HG02870 (cell line): ENCODE data around the gene TUBB1.

Experiments used
- ATAC-seq: cut with Tn5 transposase; IDR thresholded peaks from one replicate; pipeline ENCODE4 v1.9.1; 2021; ENCODE audit warnings: mild to moderate bottlenecking, moderate library complexity; ENCODE audit not compliant: unreplicated experiment

Gene TUBB1

GRCh38 chr20:58988565-58988882 lies 30.7 kb upstream of the TUBB1 start:
- no peak for ATAC-seq

DNA sequence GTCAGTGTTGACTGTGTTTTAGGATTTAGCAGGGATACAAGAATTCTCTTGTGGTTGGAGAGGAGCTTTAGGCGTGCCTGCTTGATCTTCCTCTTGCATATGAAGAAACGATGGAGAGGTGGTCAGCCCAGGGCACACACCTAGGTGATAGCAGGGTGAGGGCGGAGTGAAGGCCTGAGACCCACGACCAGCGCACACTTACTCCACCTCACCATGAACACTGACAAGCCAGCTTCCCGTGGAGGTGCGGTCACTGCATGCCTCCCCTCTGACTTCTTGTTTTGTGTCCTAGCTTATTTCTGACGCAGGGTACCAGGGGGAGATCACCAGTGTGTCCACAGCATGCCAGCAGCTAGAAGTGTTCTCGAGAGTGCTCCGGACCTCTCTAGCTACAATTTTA lies 30.0 kb upstream of the TUBB1 start:
- no peak for ATAC-seq

GRCh38 chr20:58990651-58991445 lies 28.4 kb upstream of the TUBB1 start:
- no peak for ATAC-seq

DNA sequence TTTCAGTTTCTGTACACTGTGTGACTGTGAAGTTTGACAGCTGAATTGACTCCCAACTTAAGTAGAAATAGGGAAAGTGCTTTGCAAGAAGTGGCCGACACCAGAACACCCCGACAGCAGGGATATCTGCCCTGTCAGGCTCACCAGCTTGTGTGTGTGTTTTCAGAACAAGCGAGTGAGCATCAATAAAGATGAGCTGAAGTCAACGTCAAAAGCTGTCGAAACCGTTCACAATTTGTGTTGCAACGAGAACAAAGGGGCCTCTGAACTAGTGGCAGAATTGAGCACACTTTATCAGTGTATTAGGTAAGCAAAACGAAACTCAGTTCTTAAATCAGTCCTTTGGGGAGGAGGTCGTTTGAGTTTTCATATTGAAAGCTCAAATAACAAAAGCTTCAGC lies 27.5 kb upstream of the TUBB1 start:
- ATAC-seq, result no peak

DNA sequence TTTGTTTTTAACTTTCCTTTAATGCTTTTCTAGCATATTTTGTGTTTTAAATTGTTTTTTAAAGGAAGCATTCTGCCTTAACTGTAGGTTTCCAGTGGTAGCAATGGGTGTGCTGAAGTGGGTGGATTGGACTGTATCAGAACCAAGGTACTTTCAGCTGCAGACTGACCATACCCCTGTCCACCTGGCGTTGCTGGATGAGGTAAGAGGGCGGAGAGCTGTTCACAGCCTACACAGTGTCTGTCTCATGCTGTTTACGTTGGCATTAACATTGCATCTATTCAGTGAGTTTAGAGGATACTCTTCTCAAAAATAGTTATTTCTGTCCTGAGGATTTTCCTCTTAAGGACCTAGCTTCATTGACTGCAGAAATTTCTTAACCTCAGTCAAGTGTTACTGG lies 26.3 kb upstream of the TUBB1 start:
- no peak for ATAC-seq

GRCh38 chr20:58993332-58994248 lies 25.6 kb upstream of the TUBB1 start:
- ATAC-seq, result no peak

GRCh38 chr20:58994390-58995159 lies 24.7 kb upstream of the TUBB1 start:
- no peak for ATAC-seq

DNA sequence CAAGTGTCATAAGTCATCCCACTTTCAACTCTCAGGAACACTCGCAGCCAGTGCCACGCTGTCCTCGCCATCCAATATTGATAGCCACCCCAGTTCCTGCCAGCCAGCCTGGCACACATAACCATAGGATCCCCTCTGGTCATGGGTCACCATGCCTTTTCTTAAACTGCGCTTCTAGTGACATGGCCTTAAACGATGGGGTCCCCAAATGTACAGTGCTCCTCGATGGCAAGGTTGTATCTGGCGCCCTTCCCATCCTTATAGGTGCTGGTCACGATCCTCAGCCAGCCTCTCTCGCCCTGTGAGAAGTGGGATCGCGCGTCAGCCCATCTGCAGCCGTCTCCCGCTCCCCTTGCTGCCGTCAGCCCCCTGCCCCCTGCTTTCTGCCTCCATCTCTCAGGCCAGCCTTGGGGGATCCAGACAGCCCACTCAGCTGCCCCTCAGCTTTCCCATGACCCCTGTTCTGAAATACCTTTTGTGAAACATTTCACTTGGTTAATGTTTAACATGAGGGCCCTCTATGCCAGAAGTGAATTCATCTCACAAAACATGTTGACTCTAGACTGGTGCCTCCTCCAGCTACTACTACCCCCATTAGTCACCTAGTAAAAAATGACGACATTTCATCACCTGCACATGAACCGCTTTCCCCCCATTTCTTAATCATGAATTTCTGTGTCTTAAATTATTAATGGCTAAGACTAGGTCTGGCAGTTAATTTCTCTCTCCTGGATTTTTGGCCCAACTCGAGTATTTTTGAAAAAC lies 23.6 kb upstream of the TUBB1 start:
- no peak for ATAC-seq

- ATAC-seq, result no peak
Measured at GRCh38 chr20:58996226-58996611, 23.0 kb upstream of the TUBB1 start.

- ATAC-seq, result no peak
Measured at GRCh38 chr20:58997141-58997770, 22.0 kb upstream of the TUBB1 start.

- no peak for ATAC-seq
Measured at GRCh38 chr20:58998656-58999055, 20.6 kb upstream of the TUBB1 start.

GRCh38 chr20:59000326-59000725 lies 18.9 kb upstream of the TUBB1 start:
- no peak for ATAC-seq

DNA sequence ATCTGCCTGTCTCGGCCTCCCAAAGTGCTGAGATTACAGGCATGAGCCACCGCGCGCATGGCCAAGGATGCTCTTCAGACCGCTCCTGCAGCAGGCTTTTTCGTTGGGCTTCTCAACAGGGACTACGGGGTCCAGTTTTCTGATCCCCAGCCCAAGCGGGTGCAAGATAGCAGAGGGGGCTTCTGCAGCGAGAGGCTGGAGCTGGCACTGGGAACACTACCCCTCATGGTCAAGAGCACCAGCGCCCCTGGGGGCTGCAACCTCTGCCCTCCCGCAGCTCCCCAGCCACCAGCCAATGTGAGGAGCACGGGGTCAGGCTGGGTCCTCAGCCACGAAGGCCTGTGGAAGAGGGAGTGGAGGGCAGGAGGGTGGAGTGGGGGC lies 18.2 kb upstream of the TUBB1 start:
- ATAC-seq, result no peak

DNA sequence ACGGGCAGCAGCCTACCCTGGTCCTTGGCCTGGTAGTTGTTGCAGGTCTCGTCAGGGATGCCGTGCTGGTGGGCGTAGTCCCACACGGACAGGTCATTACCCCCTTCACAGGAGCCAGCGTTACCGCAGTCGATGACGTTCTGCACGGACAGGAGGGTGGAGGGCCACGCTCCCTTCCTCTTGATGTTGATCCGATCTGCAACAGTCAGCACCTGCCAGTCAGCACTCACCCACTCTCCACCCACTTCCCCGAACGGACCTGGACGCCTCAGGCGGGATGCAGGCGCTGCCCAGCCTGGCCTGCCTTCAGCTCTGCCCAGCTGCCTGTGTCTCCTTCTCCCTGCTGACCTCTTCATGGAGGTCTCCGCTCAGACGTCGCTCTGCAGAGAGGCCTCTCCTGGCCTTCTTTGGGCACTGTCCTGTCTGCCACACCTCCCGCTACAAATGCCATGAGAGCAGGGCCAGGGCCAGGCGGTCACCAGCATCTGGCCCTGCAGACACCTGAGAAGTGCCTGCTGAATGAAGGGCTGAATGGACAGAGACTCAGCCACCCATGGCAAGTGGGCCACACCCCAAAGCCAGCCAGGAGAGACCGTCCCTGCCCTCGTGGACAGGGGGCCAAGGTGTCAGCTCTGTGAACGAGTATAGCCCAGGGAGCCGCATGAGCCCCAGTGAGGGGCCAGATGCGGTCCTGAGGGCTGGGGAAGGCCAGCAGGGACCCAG lies 17.6 kb upstream of the TUBB1 start:
- ATAC-seq, result no peak

GRCh38 chr20:59002388-59002787 lies 16.8 kb upstream of the TUBB1 start:
- ATAC-seq, result no peak

- ATAC-seq, result no peak
Measured at GRCh38 chr20:59002874-59003399, 16.3 kb upstream of the TUBB1 start.

- no peak for ATAC-seq
Measured at GRCh38 chr20:59003836-59004492, 15.3 kb upstream of the TUBB1 start.

DNA sequence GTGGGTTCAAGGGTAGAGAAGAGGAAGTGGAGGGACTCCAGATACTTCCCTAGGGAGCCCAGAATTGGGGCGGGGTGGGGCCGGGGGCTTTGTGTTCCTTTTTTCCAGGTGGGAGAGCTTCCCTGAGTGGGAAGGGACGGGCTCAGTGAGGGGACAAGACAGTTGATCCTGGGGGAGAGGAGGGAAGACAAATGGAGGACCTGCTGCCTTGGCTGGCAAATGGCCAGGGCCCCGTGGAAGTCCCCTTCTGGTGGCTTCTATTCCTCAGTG lies 14.8 kb upstream of the TUBB1 start:
- ATAC-seq, result no peak
